Islet precursor cell (in vitro differentiated cells): ENCODE measurements around the gene ANO8.
"Not testable (repeated sequence)": the region's sequence is repeated elsewhere in the genome, so short reads cannot be mapped to it uniquely, and the experiment has no call there.

ENCODE experiments used
- DNase-seq: peaks from one replicate; pipeline ENCODE4 v3.0.0-alpha.2; 2018

Gene ANO8

GRCh38 chr19:17285415-17286135, 49.1 kb downstream of the ANO8 start:
- DNase-seq = peak; percentile 42

GRCh38 chr19:17283504-17283996, 51.1 kb downstream of the ANO8 start:
- peak; percentile 45 for DNase-seq

GRCh38 chr19:17282488-17283125, 52.0 kb downstream of the ANO8 start:
- DNase-seq = peak; percentile 96

GRCh38 chr19:17281391-17282304, 53.0 kb downstream of the ANO8 start, which contains the start of gene ANKLE1:
ANKLE1 (plus strand) TSS chr19:17281901; CDS start chr19:17281921, 20 bp downstream.
- DNase-seq = peak; percentile 69

- no peak for DNase-seq
Observed at GRCh38 chr19:17279436-17279835, 55.2 kb downstream of the ANO8 start.

- no peak for DNase-seq
Observed at GRCh38 chr19:17275441-17276175, 59.0 kb downstream of the ANO8 start.

- DNase-seq = not testable (repeated sequence)
Observed at GRCh38 chr19:17274892-17275291, 59.8 kb downstream of the ANO8 start.
